Ishikawa (cell line): ENCODE results near the gene CCL23.

Source experiments
- CEBPB ChIP-seq: IDR thresholded peaks from 2 replicates; pipeline ENCODE4 v1.6.1; 2012
- CREB1 ChIP-seq: IDR thresholded peaks from 2 replicates; pipeline ENCODE4 v1.6.1; 2012; ENCODE audit warnings: low read depth
- EGR1 ChIP-seq: IDR thresholded peaks from 2 replicates; pipeline ENCODE4 v1.6.1; 2012
- EP300 ChIP-seq: IDR thresholded peaks from 2 replicates; pipeline ENCODE4 v1.6.1; 2012; ENCODE audit warnings: borderline replicate concordance
- FOXM1 ChIP-seq: IDR thresholded peaks from 2 replicates; pipeline ENCODE4 v1.6.1; 2012; ENCODE audit warnings: low read depth, borderline replicate concordance
- NFIC ChIP-seq: IDR thresholded peaks from 2 replicates; pipeline ENCODE4 v1.6.1; 2012
- RAD21 ChIP-seq: IDR thresholded peaks from 2 replicates; pipeline ENCODE4 v1.6.1; 2012; ENCODE audit warnings: low read depth
- TAF1 ChIP-seq: IDR thresholded peaks from 2 replicates; pipeline ENCODE4 v1.6.1; 2012; ENCODE audit warnings: low read depth, mild to moderate bottlenecking
- TCF12 ChIP-seq: IDR thresholded peaks from 2 replicates; pipeline ENCODE4 v1.6.1; 2012; ENCODE audit warnings: low read depth
- TEAD4 ChIP-seq: IDR thresholded peaks from 2 replicates; pipeline ENCODE4 v1.6.1; 2012
- YY1 ChIP-seq: IDR thresholded peaks from 2 replicates; pipeline ENCODE4 v1.6.1; 2012; ENCODE audit warnings: low read depth
- ZBTB7A ChIP-seq: IDR thresholded peaks from 2 replicates; pipeline ENCODE4 v1.6.1; 2012; ENCODE audit warnings: low read depth
- TF ChIP-seq, protein P1 (sequence below): IDR thresholded peaks from 2 replicates; pipeline ENCODE4 v1.6.1; 2012
- TF ChIP-seq, protein P2 (sequence below): IDR thresholded peaks from 2 replicates; pipeline ENCODE4 v1.6.1; 2012
- TF ChIP-seq, protein P3 (sequence below): IDR thresholded peaks from 2 replicates; pipeline ENCODE4 v1.6.1; 2012; ENCODE audit warnings: low read depth, mild to moderate bottlenecking

The CCL23 gene, protein sequence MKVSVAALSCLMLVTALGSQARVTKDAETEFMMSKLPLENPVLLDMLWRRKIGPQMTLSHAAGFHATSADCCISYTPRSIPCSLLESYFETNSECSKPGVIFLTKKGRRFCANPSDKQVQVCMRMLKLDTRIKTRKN

DNA sequence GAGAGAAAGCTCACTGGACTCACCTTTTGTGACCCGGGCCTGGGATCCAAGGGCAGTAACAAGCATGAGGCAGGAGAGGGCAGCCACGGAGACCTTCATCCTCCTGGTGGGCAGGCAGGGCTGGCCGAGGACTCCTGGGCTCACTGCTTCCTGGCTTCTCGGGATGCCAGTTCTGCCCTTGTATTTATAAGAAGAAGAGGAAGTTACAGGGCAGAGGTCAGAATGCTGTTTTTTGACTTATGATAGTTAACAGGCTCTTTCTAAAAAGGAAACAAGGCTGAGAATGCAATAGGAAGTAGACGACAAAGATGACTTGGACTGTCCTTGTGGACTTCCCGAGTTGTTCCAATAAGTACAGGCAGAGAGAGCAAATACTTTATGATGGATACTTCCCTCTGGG lies at the start of gene CCL23:
CCL23 (minus strand) TSS at position 174 of the 400 bp plus-strand sequence; CDS start at position 99, 75 bp downstream.
- no peak for TF ChIP-seq TEAD4
- TF ChIP-seq, protein P1, sequence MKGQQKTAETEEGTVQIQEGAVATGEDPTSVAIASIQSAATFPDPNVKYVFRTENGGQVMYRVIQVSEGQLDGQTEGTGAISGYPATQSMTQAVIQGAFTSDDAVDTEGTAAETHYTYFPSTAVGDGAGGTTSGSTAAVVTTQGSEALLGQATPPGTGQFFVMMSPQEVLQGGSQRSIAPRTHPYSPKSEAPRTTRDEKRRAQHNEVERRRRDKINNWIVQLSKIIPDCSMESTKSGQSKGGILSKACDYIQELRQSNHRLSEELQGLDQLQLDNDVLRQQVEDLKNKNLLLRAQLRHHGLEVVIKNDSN: no peak
- no peak for TF ChIP-seq FOXM1
- TF ChIP-seq, protein P2, sequence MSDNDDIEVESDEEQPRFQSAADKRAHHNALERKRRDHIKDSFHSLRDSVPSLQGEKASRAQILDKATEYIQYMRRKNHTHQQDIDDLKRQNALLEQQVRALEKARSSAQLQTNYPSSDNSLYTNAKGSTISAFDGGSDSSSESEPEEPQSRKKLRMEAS: no peak
- no peak for TF ChIP-seq TCF12
- no peak for TF ChIP-seq NFIC
- TF ChIP-seq CREB1: no peak
- TF ChIP-seq CEBPB: no peak
- no peak for TF ChIP-seq EP300
- no peak for TF ChIP-seq ZBTB7A
- TF ChIP-seq YY1: no peak
- no peak for TF ChIP-seq TAF1
- TF ChIP-seq EGR1: no peak
- no peak for TF ChIP-seq RAD21
- TF ChIP-seq, protein P3, sequence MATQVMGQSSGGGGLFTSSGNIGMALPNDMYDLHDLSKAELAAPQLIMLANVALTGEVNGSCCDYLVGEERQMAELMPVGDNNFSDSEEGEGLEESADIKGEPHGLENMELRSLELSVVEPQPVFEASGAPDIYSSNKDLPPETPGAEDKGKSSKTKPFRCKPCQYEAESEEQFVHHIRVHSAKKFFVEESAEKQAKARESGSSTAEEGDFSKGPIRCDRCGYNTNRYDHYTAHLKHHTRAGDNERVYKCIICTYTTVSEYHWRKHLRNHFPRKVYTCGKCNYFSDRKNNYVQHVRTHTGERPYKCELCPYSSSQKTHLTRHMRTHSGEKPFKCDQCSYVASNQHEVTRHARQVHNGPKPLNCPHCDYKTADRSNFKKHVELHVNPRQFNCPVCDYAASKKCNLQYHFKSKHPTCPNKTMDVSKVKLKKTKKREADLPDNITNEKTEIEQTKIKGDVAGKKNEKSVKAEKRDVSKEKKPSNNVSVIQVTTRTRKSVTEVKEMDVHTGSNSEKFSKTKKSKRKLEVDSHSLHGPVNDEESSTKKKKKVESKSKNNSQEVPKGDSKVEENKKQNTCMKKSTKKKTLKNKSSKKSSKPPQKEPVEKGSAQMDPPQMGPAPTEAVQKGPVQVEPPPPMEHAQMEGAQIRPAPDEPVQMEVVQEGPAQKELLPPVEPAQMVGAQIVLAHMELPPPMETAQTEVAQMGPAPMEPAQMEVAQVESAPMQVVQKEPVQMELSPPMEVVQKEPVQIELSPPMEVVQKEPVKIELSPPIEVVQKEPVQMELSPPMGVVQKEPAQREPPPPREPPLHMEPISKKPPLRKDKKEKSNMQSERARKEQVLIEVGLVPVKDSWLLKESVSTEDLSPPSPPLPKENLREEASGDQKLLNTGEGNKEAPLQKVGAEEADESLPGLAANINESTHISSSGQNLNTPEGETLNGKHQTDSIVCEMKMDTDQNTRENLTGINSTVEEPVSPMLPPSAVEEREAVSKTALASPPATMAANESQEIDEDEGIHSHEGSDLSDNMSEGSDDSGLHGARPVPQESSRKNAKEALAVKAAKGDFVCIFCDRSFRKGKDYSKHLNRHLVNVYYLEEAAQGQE: no peak

DNA sequence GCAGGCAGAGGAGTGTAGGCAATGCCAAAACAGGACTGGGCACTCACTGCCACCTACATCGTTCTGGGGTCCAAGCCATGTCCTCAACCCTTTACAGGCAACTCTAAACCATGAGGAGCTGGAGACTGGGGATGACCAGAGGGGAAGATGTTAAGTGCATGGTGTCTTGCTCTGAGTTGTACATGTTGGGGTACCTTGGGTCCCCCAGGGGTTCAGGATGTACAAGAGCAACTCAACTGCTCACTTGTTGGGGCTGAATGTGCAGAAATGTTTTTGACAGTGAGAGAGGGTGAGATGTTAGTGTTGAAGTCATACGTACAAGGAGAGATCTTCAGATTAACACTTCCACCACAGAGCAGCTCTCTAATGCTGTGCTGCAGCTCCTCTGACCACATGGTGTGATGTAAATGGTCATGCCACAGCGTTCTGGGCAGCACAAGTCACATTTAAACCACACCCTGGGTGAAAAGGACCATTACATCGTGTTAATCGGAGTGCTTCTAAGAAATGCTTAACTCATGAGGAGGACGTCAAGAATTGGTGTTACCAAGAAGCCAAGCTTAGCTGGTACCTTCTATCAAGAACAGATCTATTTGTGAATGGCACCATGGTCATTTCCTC lies 48.7 kb upstream of the CCL23 start:
- TF ChIP-seq RAD21: no peak
- no peak for TF ChIP-seq TCF12
- TF ChIP-seq, protein P1: no peak
- no peak for TF ChIP-seq NFIC
- no peak for TF ChIP-seq FOXM1
- TF ChIP-seq TAF1: no peak

DNA sequence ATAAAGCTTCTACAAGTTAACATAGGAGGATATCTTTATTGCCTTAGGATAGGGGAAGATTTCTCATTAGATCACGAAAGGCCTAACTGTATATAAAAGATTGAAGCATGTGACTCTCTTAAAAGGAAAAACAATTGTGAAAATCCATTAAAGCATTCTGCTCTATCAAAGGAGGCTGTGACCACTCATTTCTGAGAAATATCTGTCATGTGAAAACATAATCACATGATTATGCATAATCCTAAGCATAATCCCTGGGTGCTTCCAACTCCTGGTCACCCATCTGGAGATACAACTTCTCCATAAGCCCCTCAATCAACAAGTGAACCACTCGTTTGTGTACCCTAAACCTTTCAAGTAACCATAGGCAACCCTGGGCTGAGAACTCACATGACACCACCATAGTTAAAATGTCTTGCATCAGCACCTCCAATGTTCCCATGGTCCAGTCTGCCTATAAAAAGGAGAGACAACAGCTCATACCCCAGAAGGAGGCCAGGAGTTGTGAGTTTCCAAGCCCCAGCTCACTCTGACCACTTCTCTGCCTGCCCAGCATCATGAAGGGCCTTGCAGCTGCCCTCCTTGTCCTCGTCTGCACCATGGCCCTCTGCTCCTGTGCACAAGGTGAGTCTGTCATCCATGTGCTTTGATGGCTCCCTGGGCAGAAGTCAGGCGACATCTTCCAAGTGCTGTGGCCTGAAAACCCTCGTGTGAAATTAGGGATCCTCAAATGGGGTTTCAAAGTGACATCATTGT lies 46.2 kb upstream of the CCL23 start, which contains the start of gene CCL18:
CCL18 (plus strand) TSS at position 487 of the 756 bp plus-strand sequence; CDS start at position 558, 71 bp downstream.
- no peak for TF ChIP-seq RAD21
- TF ChIP-seq CEBPB: no peak
- TF ChIP-seq, protein P1: no peak
- TF ChIP-seq, protein P3: no peak
- no peak for TF ChIP-seq YY1
- TF ChIP-seq ZBTB7A: no peak
- TF ChIP-seq EGR1: no peak
- no peak for TF ChIP-seq NFIC
- no peak for TF ChIP-seq TAF1
- TF ChIP-seq TCF12: no peak

DNA sequence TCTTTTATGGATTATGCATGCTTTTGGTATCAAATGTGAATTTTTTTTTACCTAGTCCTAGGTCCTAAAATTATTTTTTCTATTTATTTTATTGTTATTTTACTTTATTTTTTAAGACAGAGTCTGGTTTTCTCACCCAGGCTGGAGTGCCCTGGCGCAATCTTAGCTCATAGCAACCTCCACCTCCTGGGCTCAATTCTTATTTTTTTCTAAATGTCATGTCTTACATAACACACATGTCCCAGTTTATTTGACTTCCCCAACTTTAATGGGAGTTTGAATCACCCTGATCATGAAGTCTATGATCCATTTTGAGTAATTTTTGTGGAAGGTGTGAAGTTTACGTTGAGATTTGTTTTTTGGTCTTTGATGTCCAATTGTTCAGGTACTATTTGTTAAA lies 43.0 kb upstream of the CCL23 start:
- no peak for TF ChIP-seq CEBPB
- no peak for TF ChIP-seq FOXM1
- TF ChIP-seq RAD21: no peak
- TF ChIP-seq, protein P2: no peak
- TF ChIP-seq, protein P1: no peak
- TF ChIP-seq YY1: no peak
- no peak for TF ChIP-seq EP300
- no peak for TF ChIP-seq ZBTB7A
- no peak for TF ChIP-seq TAF1
- no peak for TF ChIP-seq EGR1
- no peak for TF ChIP-seq NFIC
- no peak for TF ChIP-seq TEAD4
- TF ChIP-seq TCF12: no peak
- TF ChIP-seq, protein P3: no peak
- TF ChIP-seq CREB1: no peak
